Mammary epithelial cell (primary cell): Measurements from ENCODE around the gene MEOX2.

Source experiments
- CTCF ChIP-seq, 2 donors: IDR thresholded peaks in 1 of 2; conservative IDR thresholded peaks in 1 of 2; 2 replicates each; pipeline ENCODE4 v1.5.1; 2011 to 2012; ENCODE audit warnings: inconsistent platforms in 2 of 2, low read length in 2 of 2, mild to moderate bottlenecking in 2 of 2, control low read depth in 1 of 2, low read depth in 1 of 2; ENCODE audit not compliant: insufficient read depth in 1 of 2; ENCODE audit errors: extremely low read depth in 1 of 2
- EZH2 ChIP-seq: IDR thresholded peaks from 2 replicates; pipeline ENCODE4 v1.6.1; 2012; ENCODE audit warnings: low read length, inconsistent platforms, borderline replicate concordance

GRCh38 chr7:15586266-15586665, 100.2 kb downstream of the MEOX2 start:
- TF ChIP-seq CTCF (conservative IDR thresholded peaks at IDR 0.05 in 1 of 2, IDR thresholded peaks at IDR 0.05 in 1 of 2; ENCODE audit: extremely low read depth in 1 of 2, insufficient read depth in 1 of 2, low read depth in 1 of 2, low read length in 2 of 2) (no peak), EZH2 (no peak)
